Activated CD8-positive, alpha-beta T cell treated with anti-CD3 and anti-CD28 coated beads for 36 hours (primary cell): ENCODE results near the gene CLSTN2. TPM values are rescaled to one million over a fixed set of nuclear protein-coding genes. Genes with fewer than 3 reads are reported as not detected.

ENCODE experiments used
- ATAC-seq: fragments of 200-7000 bp; cut with Tn5 transposase; one replicate; pipeline ENCODE4 v1.10.0; 2021; ENCODE audit warnings: mild to moderate bottlenecking, moderate library complexity
- CTCF ChIA-PET: fragments of 350-600 bp; sonication (Branson Sonifier 250); formaldehyde crosslinking; loops from one replicate; lab custom pipeline; 2021; ENCODE audit warnings: antibody characterized with exemption; lab: Charles Lee
- POLR2A ChIA-PET: fragments of 350-600 bp; sonication (Branson Sonifier 250); formaldehyde crosslinking; loops from one replicate; lab custom pipeline; 2021; ENCODE audit warnings: antibody characterized with exemption; lab: Charles Lee
- DNase-seq: peaks from one replicate; pipeline ENCODE4 v3.0.0-alpha.2; 2020
- H3K27ac Mint-ChIP-seq: one replicate; pipeline ENCODE4 v1.8.0; 2021; ENCODE audit warnings: mild to moderate bottlenecking, mixed read lengths
- H3K27me3 Mint-ChIP-seq: one replicate; pipeline ENCODE4 v1.8.0; 2021; ENCODE audit warnings: mixed read lengths
- H3K36me3 Mint-ChIP-seq: one replicate; pipeline ENCODE4 v1.8.0; 2021; ENCODE audit warnings: low read depth, mixed read lengths
- H3K4me1 Mint-ChIP-seq: one replicate; pipeline ENCODE4 v1.8.0; 2021; ENCODE audit warnings: low read depth, mixed read lengths
- H3K4me3 Mint-ChIP-seq: one replicate; pipeline ENCODE4 v1.8.0; 2021; ENCODE audit warnings: mild to moderate bottlenecking, moderate library complexity, mixed read lengths
- H3K9me3 Mint-ChIP-seq: one replicate; pipeline ENCODE4 v1.8.0; 2021; ENCODE audit warnings: mixed read lengths
- intact Hi-C: fragments of 100-400 bp; cut with micrococcal nuclease; formaldehyde crosslinking; loops from one replicate; pipeline ENCODE4 v1.10.0; 2022
- total RNA-seq, 2 experiments: library from RNA; stranded (reverse); gene quantifications; one replicate each; pipeline ENCODE4 v1.2.3, GENCODE V29; 2021
- TF ChIP-seq, protein P1 (sequence below): fragments of 200-600 bp; IDR thresholded peaks from one replicate; pipeline ENCODE4 v1.8.0; 2022; ENCODE audit warnings: antibody characterized with exemption, mild to moderate bottlenecking

Gene CLSTN2
- total RNA-seq, 2 experiments from 2014 or later, result not detected

DNA sequence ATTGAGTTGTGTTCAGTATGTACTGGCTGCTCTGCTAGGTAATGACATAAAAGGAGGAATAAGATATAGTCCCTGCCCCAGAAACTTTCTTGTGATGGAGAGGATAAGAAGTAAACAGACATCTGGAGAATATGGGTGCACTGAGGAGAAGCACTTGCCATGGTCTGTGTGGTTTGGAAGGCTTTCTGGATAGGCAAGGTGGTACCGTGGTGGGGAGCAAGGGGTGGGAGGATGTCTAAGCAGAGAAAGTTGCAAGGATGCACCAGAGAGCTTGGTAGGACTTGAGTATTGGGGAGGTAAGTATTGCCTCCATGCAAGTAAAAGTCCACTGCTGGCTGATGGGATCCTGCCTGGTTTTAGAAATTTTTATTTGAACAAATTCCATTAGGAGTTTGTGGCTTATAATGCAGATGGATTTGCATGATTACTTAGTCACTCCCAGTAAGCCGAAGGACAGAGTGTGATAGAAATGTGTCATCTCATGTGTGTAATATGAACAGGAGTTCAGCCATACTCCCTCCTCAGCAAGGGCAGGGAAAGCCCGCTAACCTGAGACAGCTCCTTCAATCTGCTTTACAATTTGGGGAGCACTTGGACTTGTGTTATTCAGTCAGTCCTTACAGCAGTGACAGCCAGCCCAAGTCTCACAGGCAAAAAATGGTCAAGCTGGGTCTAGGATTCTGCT is 53.6 kb downstream of the CLSTN2 start:
- no peaks in the 10 kb centered on the region for H3K9me3 Mint-ChIP-seq

DNA sequence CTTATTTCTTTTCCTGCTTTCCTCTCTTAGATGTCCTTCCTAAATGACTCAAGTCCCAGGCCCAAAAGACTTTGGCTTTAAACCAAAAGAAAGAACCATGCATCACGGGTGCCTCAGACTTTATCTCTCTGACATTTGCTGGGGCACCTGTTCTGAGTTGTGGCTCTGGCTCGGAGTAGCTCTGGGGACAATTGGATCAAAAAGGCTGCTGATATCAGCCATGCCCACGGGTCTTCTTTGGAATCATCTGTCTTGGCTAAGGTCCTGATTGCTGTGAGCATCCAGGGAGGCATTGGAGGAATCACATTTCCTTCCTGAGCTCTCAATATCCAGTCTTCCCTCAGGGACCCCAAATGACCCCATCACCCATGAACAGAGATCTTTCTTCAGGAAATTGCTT is 59.9 kb downstream of the CLSTN2 start:
- no peak for DNase-seq
- Mint-ChIP-seq H3K4me1 (no peaks in the 10 kb centered on the region), H3K27ac (no peak overlapping the region), H3K36me3 (no peaks in the 10 kb centered on the region), H3K9me3 (no peaks in the 10 kb centered on the region), H3K27me3 (peaks cover 2% of the 10 kb centered on the region), H3K4me3 (no peak overlapping the region)
- CTCF ChIA-PET, result no interaction called here
- POLR2A ChIA-PET, result no interaction called here
- intact Hi-C loops, result no loop called here
- TF ChIP-seq, protein P1, sequence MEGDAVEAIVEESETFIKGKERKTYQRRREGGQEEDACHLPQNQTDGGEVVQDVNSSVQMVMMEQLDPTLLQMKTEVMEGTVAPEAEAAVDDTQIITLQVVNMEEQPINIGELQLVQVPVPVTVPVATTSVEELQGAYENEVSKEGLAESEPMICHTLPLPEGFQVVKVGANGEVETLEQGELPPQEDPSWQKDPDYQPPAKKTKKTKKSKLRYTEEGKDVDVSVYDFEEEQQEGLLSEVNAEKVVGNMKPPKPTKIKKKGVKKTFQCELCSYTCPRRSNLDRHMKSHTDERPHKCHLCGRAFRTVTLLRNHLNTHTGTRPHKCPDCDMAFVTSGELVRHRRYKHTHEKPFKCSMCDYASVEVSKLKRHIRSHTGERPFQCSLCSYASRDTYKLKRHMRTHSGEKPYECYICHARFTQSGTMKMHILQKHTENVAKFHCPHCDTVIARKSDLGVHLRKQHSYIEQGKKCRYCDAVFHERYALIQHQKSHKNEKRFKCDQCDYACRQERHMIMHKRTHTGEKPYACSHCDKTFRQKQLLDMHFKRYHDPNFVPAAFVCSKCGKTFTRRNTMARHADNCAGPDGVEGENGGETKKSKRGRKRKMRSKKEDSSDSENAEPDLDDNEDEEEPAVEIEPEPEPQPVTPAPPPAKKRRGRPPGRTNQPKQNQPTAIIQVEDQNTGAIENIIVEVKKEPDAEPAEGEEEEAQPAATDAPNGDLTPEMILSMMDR, result no peak
- ATAC-seq, result no peak

More for the DNA sequence above, 53.6 kb downstream of the CLSTN2 start:
- Mint-ChIP-seq H3K27ac (no peak overlapping the region), H3K27me3 (peaks cover 7% of the 10 kb centered on the region), H3K36me3 (no peaks in the 10 kb centered on the region), H3K4me3 (no peak overlapping the region), H3K4me1 (no peaks in the 10 kb centered on the region)
- POLR2A ChIA-PET, result no interaction called here
- TF ChIP-seq, protein P1, result no peak
- CTCF ChIA-PET, result no interaction called here
- intact Hi-C loops, result no loop called here
- ATAC-seq (no peak), DNase-seq (no peak)

DNA sequence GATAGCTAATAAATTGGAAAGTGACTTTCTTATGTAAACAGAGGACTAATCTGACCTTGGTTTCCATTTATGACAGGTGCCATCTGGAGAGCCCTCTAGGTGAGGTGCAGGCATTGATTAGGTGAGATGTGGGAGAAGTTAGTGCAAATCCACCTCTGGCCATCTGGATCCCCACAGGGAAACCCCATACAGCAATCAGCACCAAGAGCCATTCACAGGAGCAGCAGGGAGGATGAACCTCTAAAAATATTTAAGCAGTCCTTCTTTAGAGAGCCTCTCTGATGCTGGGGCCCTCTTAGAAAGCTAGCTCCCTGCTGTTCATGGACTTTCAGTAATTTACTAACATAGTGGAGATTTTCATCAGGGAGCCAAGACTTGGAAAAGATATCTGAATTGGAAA is 69.3 kb downstream of the CLSTN2 start:
- intact Hi-C loops, result no loop called here
- Mint-ChIP-seq H3K27me3 (peaks cover 8% of the 10 kb centered on the region), H3K4me3 (no peak overlapping the region), H3K36me3 (no peaks in the 10 kb centered on the region), H3K27ac (no peak overlapping the region), H3K9me3 (no peaks in the 10 kb centered on the region), H3K4me1 (no peaks in the 10 kb centered on the region)
- ChIA-PET POLR2A (no interaction called here), CTCF (no interaction called here)
- no peak for DNase-seq
- TF ChIP-seq, protein P1, result no peak
- no peak for ATAC-seq

DNA sequence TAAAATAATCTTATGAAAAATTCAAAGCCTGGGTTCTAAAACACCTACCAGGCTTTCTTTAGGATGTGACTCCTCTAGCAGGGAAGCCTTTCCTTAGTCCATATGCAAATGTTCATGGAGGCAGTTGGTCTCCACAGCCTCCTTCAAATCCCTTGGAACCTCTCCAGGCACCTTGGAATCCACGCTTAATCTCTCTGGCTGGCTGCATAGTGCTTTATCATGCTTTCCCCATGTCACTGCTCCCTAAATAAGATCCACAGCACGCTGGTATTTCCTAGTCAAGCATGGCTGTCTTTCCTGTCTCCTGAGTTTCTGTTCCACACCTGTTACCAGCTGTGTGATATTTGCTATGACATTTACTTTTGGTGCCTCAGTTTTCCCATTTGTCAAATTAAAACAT is 71.3 kb downstream of the CLSTN2 start:
- TF ChIP-seq, protein P1, result no peak
- ChIA-PET POLR2A (no interaction called here), CTCF (no interaction called here)
- Mint-ChIP-seq H3K27me3 (peaks cover 6% of the 10 kb centered on the region), H3K36me3 (no peaks in the 10 kb centered on the region), H3K4me1 (no peaks in the 10 kb centered on the region), H3K27ac (no peak overlapping the region), H3K4me3 (no peak overlapping the region), H3K9me3 (no peaks in the 10 kb centered on the region)
- intact Hi-C loops, result no loop called here
- ATAC-seq (no peak), DNase-seq (no peak)

DNA sequence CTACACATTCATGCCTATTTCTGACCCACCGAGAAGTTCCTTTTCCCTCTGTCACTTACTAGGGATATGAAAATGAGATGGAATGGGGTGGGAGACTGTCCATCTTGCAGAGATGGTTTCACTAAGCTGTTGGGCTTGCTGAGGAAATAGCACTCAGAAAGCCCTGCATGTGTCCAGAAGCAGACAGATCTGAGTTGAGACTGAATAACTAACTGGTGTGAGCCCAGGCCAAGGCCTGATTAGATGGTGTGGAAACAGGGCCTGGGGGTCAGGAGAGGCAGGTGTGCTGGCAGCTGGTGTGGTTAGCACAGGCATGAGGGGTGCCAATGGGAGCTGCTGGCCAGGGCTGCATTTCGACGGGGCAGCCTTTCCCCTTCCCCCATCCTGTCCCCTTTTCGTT is 72.1 kb downstream of the CLSTN2 start:
- ChIA-PET CTCF (no interaction called here), POLR2A (no interaction called here)
- no peaks in the 10 kb centered on the region for H3K4me1 Mint-ChIP-seq
- no peak overlapping the region for H3K27ac Mint-ChIP-seq
- TF ChIP-seq, protein P1, result no peak
- H3K27me3 Mint-ChIP-seq, result peaks cover 6% of the 10 kb centered on the region
- no peak overlapping the region for H3K4me3 Mint-ChIP-seq
- no peaks in the 10 kb centered on the region for H3K9me3 Mint-ChIP-seq
- ATAC-seq (no peak), DNase-seq (no peak)
- H3K36me3 Mint-ChIP-seq, result no peaks in the 10 kb centered on the region
- intact Hi-C loops, result no loop called here
